GM21526 (cell line): ENCODE data around the gene MACF1.
"Not testable (repeated sequence)": the region's sequence is repeated elsewhere in the genome, so short reads cannot be mapped to it uniquely, and the experiment has no call there.

Experiments
- ATAC-seq: cut with Tn5 transposase; IDR thresholded peaks from one replicate; pipeline ENCODE4 v1.9.1; 2021; ENCODE audit warnings: moderate library complexity; ENCODE audit not compliant: unreplicated experiment, low FRiP score

MACF1 gene

GRCh38 chr1:39204441-39205081, at the start of gene MACF1:
Gene MACF1, plus strand, starts transcription at chr1:39204695. Its CDS starts 328 bp downstream, at chr1:39205023.
- ATAC-seq, result no peak

- ATAC-seq, result no peak
These were observed 47.2 kb upstream of the MACF1 start for GRCh38 chr1:39157304-39157703.

- ATAC-seq, result no peak
These were observed 46.0 kb upstream of the MACF1 start for GRCh38 chr1:39158327-39159086.

- no peak for ATAC-seq
These were observed 45.1 kb upstream of the MACF1 start for GRCh38 chr1:39159224-39160036.

GRCh38 chr1:39160703-39161102, 43.8 kb upstream of the MACF1 start:
- no peak for ATAC-seq

GRCh38 chr1:39161811-39162210, 42.7 kb upstream of the MACF1 start:
- ATAC-seq, result not testable (repeated sequence)

- no peak for ATAC-seq
These were observed 41.0 kb upstream of the MACF1 start for GRCh38 chr1:39163469-39163868.

GRCh38 chr1:39164256-39164655, 40.2 kb upstream of the MACF1 start:
- no peak for ATAC-seq

- ATAC-seq, result no peak
These were observed 39.4 kb upstream of the MACF1 start for GRCh38 chr1:39165049-39165448.

- no peak for ATAC-seq
These were observed 39.0 kb upstream of the MACF1 start for GRCh38 chr1:39165488-39165887.

GRCh38 chr1:39167632-39168209, 36.8 kb upstream of the MACF1 start:
- ATAC-seq, result no peak

- no peak for ATAC-seq
These were observed 36.0 kb upstream of the MACF1 start for GRCh38 chr1:39168301-39169080.

GRCh38 chr1:39170731-39171667, 33.5 kb upstream of the MACF1 start:
- no peak for ATAC-seq

- no peak for ATAC-seq
These were observed 31.1 kb upstream of the MACF1 start for GRCh38 chr1:39173119-39173994.

GRCh38 chr1:39173995-39174380, 30.5 kb upstream of the MACF1 start:
- no peak for ATAC-seq

GRCh38 chr1:39174390-39175081, 30.0 kb upstream of the MACF1 start:
- no peak for ATAC-seq

- no peak for ATAC-seq
These were observed 26.8 kb upstream of the MACF1 start for GRCh38 chr1:39177706-39178105.
